Ramos (cell line): Measurements from ENCODE around the gene ADRA2B.

Source experiments
- in situ Hi-C: fragments of 300-500 bp; cut with MboI; formaldehyde crosslinking; loops from one replicate; pipeline ENCODE4 v1.14.3; 2022; ENCODE audit warnings: low sequenced_read_pairs; ENCODE audit not compliant: unreplicated experiment

Gene ADRA2B

DNA sequence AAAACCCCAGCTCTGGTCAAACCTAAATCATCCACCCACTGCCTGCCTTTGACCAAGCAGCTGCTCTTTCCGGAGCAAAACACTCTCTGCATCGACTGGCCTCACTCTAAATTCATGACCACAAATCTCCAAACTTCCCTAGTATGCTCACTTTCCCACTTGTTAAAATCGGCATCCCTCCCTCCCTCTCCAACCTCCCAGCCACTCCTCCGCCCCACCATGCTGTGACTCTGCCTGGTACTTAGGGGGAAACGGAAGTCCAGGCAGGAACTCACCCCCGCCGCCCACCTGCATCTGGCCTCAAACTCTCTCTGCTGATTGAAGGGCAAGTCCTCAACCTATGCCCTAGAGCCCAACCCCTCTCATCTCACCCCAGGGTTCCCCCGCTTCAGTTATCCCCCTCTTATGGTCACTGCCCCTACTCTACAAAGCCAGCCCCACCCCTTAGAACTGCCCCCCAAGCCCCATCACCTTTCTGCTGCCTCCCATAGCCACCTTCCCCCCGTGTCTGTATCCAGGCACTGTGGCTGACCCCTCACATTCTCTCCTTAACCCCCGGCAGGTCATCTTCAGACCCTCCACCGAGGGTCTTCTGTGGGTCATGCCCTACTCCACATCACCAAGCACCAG is 3.8 kb upstream of the ADRA2B start:
- in situ Hi-C loops: loop anchor here (25.0 kb wide), 2 partner anchors 108 to 392 kb away; partner anchors contain the start of gene NEURL3

- in situ Hi-C loops: loop anchor here (25.0 kb wide), 2 partner anchors 107 to 393 kb away; partner anchors contain the start of gene NEURL3
Observed at GRCh38 chr2:96119389-96119751, 3.0 kb upstream of the ADRA2B start.

DNA sequence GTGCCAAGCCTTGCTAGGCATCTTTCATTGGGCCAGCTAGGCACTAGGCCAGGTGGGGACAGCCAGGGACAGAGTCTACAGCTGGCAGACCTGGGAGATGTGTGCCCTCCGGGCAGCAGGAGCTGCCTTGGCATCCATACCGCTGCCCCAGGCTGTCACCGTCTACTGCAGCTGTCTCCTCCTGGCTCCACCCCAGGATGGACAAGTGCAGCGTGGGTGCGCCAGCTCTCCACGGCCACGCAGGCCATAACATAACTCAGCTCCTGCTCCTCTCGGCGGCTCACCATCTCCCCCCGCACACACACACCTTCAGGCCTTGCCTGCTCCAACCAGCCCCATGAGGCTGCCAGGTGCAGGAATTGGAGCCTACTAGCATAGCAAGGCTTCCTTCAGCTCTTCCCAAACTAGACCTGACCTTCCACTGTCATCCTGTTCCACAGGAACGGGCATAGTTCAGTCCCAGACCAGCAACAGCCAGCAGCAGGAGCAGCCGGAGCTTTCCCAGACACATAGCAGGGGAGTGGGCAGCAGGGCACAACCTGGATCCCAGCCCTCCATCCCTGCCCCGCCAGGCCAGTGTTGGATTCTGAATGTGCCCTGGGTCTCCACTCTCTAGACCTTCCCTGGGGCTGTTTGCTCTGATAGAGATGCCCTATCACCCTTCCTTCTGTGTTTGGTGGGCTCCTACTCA is 2.5 kb upstream of the ADRA2B start:
- in situ Hi-C loops: loop anchor here (25.0 kb wide), 2 partner anchors 107 to 393 kb away; partner anchors contain the start of gene NEURL3

DNA sequence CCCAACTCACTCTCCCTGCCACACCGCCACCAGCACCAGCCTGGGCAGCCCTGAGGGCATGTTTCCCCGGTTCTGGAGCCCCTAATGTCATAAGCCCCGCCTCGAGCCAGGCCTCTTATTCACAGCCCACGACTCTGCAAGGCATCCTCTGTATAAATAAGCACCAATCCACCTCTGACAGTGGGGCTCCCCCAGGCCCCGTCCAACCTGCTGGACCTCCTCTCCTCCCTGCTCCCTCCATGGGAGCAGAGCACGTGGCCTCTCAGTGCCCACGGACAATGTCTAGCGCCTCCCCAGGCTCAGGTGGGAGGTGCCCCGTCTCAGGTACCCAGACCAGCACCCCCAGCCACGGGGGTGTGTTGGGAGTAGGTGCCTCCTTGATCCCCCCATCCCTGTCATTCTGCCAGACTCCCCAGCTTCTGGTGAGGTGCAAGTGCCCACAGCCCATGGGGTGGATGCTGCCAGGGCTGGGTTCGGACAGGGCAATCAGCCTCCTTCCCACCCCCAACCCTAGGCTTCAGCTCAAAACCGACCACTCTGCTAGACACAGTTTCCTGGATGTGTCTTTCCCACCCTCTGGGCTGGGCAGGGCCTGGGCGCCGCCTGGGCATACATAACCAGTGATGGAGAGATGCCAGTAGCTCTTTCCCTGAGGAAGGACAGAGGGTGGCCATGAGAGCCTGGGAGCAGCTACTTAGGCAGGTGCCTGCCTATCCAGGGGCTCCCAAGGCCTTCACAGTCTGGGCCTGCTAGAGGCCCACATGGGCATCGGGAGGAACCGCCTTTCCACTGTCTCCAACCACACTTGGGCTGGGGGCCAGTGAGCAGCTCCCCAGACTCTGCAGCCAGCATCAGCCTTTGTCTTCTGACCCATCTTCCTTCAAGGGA is 1.6 kb upstream of the ADRA2B start:
- in situ Hi-C loops: loop anchor here (25.0 kb wide), 2 partner anchors 106 to 394 kb away; partner anchors contain the start of gene NEURL3

- in situ Hi-C loops: loop anchor here (25.0 kb wide), 2 partner anchors 105 to 395 kb away; partner anchors contain the start of gene NEURL3
Observed at GRCh38 chr2:96116879-96117533, 635 bp upstream of the ADRA2B start.

DNA sequence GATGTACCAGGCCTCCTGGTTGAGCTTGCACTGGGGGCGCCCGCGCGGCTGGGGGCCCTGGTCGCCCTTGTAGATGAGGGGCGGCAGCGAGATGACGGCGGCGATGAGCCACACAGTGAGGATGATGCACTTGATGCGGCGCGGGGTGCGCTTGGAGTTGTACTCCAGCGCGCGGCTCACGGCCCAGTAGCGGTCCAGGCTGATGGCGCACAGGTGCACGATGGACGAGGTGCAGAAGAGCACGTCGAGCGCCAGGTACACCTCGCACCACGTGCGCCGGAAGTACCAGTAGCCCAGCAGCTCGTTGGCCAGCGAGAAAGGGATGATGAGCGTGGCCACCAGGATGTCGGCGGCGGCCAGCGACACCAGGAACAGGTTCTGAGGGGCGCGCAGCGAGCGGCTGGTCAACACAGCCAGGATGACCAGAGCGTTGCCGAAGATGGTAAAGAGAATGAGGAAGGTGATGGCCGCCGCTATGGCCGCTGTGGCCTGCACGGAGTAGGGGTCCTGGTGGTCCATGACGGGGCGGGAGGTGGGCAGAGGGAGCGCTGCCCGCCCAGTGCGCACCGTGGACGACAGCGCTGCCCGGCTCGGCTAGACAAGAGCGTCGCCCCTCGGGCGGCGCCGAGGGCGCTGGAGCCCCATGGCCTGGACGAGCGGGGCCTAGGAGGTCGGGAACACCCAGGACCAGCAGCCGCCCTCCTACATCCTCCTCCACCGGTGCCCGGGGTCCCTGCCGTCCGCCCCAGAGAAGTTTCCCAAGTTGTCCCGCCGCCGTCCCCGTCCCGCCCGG is 544 bp downstream of the ADRA2B start:
- in situ Hi-C loops: loop anchor here (25.0 kb wide), 2 partner anchors 104 to 396 kb away; partner anchors contain the start of gene NEURL3

GRCh38 chr2:96114903-96115581 is 1.3 kb downstream of the ADRA2B start:
- in situ Hi-C loops: loop anchor here (25.0 kb wide), 2 partner anchors 103 to 397 kb away; partner anchors contain the start of gene NEURL3

DNA sequence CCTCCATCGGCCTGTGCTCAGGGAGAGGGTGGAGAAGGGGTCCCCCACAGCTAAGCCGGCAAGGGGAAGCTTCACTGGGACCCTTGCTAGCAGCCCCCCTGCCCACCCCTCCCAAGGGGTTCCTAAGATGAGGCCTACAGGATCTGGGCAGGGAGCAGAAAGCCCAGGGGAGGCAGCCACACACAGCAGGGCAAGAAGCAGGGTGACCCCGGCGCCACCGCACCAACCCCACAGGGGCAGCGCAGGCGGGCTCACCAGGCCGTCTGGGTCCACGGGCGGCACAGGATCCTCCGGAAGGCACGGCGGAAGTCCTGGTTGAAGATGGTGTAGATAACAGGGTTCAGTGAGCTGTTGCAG is 1.8 kb downstream of the ADRA2B start:
- in situ Hi-C loops: loop anchor here (25.0 kb wide), 2 partner anchors 102 to 398 kb away; partner anchors contain the start of gene NEURL3

GRCh38 chr2:96113951-96114350 is 2.4 kb downstream of the ADRA2B start:
- in situ Hi-C loops: loop anchor here (25.0 kb wide), 2 partner anchors 102 to 398 kb away; partner anchors contain the start of gene NEURL3

DNA sequence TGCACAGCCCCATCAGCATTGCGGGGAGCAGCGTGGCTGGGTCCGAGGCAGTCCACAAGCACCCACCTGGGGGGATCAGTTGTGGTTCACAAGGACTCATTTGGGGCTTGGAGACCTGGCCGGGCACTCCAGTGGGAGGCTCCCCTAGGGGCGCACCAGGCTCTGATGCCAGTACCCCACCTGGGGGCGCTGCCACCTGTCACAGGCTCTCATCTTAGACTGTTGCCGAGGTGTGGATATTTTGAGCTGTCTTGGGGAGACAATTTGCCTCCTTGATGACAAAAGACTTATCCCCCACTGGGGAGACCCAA is 3.0 kb downstream of the ADRA2B start:
- in situ Hi-C loops: loop anchor here (25.0 kb wide), 2 partner anchors 101 to 399 kb away; partner anchors contain the start of gene NEURL3

DNA sequence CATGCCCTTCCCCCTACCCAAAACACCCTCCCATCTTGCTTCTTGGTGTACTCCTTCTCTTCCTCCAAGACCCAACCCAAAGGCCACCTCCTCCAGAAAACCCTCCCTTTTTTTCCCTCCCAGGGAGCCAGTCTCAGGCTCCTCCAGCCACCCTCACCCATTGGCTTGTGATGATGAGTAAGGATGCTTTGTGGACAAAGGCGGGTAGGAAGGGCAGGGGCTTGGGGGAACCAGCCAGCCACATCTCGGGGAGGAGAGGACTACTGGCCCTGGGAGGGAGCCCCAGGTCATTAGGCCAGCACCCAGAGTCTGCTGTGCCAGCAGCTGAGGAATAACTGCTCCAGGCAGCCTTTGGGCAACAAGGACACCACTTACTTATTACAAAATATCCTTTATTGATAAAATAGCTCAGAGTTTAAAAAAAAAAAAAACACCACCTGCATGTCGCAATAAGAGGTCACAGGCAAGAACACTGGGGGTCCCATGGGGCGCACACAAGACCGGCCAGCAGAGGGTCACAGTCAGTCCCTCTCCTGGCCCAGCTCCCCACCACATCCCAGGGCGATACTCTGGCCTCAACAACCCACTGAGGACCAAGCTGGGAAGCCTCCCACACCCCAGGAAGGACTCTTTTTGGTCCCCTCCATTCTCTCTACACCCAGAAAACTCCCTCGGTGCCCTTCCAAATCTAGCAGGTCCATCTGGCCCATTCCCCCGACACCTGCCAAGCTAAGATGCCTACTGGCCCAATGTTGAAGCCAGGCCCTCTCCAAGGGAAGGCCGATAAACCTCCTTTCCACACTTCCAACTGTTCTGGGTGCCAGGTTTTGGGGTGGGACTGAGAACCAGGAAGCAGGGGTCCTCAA is 3.6 kb downstream of the ADRA2B start:
- in situ Hi-C loops: loop anchor here (25.0 kb wide), 2 partner anchors 100 to 400 kb away; partner anchors contain the start of gene NEURL3

DNA sequence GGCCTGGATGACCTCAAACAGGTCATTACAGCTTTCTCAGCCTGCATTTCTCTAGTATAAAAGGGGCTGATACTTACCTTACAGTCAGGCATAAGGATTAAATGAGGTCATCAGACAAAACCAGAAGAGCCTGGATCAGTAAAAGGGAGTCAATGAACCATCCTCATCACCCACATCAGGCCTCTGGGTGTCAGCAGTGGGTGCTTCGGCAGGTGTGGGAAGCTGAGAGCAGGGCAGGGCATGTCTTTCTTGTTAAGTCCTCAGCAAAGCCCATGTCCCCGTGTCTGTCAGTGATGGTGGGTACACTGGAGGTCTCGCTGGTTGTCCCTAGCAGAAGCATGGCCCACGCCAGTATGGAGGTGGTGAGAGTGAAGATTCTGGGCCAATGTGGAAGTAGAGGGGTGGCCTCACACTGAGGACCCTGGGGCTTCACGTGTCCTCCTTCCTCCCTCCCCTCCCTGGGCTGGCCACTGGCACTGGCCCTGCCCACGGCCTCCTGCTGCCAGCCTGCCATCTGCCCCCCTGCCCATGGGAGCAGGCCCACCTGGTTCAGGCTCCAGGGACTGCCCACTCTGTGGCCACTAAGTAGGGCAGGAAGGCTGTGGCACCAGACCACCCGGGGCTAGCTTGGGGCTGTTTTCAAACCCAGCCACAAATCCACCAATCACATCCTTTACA is 4.4 kb downstream of the ADRA2B start:
- in situ Hi-C loops: loop anchor here (25.0 kb wide), 2 partner anchors 100 to 400 kb away; partner anchors contain the start of gene NEURL3

GRCh38 chr2:96111257-96111640 is 5.1 kb downstream of the ADRA2B start:
- in situ Hi-C loops: loop anchor here (25.0 kb wide), 2 partner anchors 99 to 401 kb away; partner anchors contain the start of gene NEURL3

DNA sequence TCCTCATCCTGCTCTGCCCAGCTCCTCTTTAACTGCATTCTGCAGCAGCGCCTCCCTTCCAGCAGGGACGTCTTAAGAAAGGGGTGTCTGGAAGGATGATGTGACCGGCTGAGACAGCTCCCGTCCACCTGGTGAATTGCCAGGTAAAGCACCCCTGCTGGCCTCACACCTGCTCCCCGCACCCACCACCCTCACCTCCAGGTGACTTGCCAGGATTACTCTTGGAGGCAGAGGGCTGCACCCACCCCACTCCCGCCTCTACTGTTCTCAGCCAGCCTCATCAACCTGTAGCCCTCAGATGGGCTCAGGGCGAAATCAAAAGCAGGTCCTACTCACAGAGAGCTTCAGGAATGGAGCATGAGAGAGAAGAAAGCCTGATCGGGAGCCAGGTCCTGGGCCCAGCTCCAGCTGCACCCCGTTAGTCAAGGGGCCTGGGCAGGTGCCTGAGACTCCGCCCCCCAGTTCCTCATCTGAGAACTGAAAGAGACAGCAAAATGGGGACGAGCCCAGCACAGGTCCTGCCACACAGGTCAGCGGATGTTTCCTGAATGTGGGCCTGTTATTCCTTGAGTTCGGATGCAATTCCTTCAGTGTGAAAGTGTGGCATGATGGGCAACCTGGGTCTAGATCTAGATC is 5.6 kb downstream of the ADRA2B start:
- in situ Hi-C loops: loop anchor here (25.0 kb wide), 2 partner anchors 98 to 402 kb away; partner anchors contain the start of gene NEURL3

- in situ Hi-C loops: loop anchor here (25.0 kb wide), 2 partner anchors 98 to 402 kb away; partner anchors contain the start of gene NEURL3
Observed at GRCh38 chr2:96109931-96110511, 6.3 kb downstream of the ADRA2B start.

DNA sequence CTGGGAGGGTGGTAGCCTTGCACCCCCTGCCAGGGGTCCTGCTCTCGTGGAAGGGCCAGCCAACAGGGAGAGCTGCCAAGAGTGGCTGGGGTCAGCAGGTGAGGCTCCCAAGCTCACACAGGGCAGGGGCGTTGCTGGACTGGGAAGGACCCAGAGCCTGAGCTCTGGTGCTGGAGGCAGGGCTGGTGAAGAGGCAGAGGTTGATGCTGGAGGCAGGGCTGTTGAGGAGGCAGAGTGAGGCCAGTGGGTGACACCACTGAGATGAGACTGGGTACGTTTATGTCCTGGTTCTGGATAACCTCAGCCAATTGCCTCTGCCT is 7.0 kb downstream of the ADRA2B start:
- in situ Hi-C loops: loop anchor here (25.0 kb wide), 2 partner anchors 97 to 403 kb away; partner anchors contain the start of gene NEURL3
